ENCODE measurements around the gene CDIPT. TPM values are rescaled to one million over a fixed set of nuclear protein-coding genes. Genes with fewer than 3 reads are reported as not detected.
"Not testable (repeated sequence)": the region's sequence is repeated elsewhere in the genome, so short reads cannot be mapped to it uniquely, and the experiment has no call there.

CDIPT gene
- total and polyA plus RNA-seq, 2 donors: 44.1 to 73.3 TPM

GRCh38 chr16:29875206-29875605, 12.2 kb upstream of the CDIPT start:
- Histone ChIP-seq H3K4me1 (ENCODE audit: control insufficient read depth in 2 of 2, insufficient read depth in 2 of 2, low read length in 2 of 2) (peaks cover 4 to 16% of the 10 kb centered on the region in 2 donors), H3K9me3 (ENCODE audit: control insufficient read depth in 2 of 2, insufficient read depth in 1 of 2, low read length in 1 of 2) (peaks cover 0 to 16% of the 10 kb centered on the region in 2 donors), H3K27me3 (ENCODE audit: control insufficient read depth in 2 of 2, insufficient read depth in 1 of 2, low read length in 1 of 2) (peaks cover 20 to 58% of the 10 kb centered on the region in 2 donors), H3K27ac (ENCODE audit: low read depth in 1 of 2, low read length in 1 of 2) (no peak overlapping the region), H3K36me3 (ENCODE audit: control insufficient read depth in 2 of 2, insufficient read depth in 2 of 2, low read length in 1 of 2) (no peaks in the 10 kb centered on the region), H3K4me3 (ENCODE audit: low read length in 2 of 2) (no peak overlapping the region)
- WGBS: 95% methylated on average over 6 of the region's 6 CpGs
- DNase-seq (ENCODE audit: low read depth in 6 of 9, low spot score in 9 of 9): no peak

GRCh38 chr16:29873319-29873718, 10.3 kb upstream of the CDIPT start:
- H3K4me1 ChIP-seq (ENCODE audit: control insufficient read depth in 2 of 2, insufficient read depth in 2 of 2, low read length in 2 of 2): peaks cover 4 to 16% of the 10 kb centered on the region in 2 donors
- H3K27me3 ChIP-seq (ENCODE audit: control insufficient read depth in 2 of 2, insufficient read depth in 1 of 2, low read length in 1 of 2): peaks cover 20 to 55% of the 10 kb centered on the region in 2 donors
- no peaks in the 10 kb centered on the region for H3K36me3 ChIP-seq (ENCODE audit: control insufficient read depth in 2 of 2, insufficient read depth in 2 of 2, low read length in 1 of 2)
- H3K9me3 ChIP-seq (ENCODE audit: control insufficient read depth in 2 of 2, insufficient read depth in 1 of 2, low read length in 1 of 2): peaks cover 0 to 16% of the 10 kb centered on the region in 2 donors
- 97% methylated on average over 26 of the region's 26 CpGs for WGBS
- H3K27ac ChIP-seq (ENCODE audit: low read depth in 1 of 2, low read length in 1 of 2): no peak overlapping the region
- DNase-seq (ENCODE audit: low read depth in 6 of 9, low spot score in 9 of 9): no peak
- no peak overlapping the region for H3K4me3 ChIP-seq (ENCODE audit: low read length in 2 of 2)

GRCh38 chr16:29871822-29872546, 9.0 kb upstream of the CDIPT start:
- H3K36me3 ChIP-seq (ENCODE audit: control insufficient read depth in 2 of 2, insufficient read depth in 2 of 2, low read length in 1 of 2): no peaks in the 10 kb centered on the region
- H3K4me1 ChIP-seq (ENCODE audit: control insufficient read depth in 2 of 2, insufficient read depth in 2 of 2, low read length in 2 of 2): peaks cover 4 to 9% of the 10 kb centered on the region in 2 donors
- no peak overlapping the region for H3K4me3 ChIP-seq (ENCODE audit: low read length in 2 of 2)
- H3K27me3 ChIP-seq (ENCODE audit: control insufficient read depth in 2 of 2, insufficient read depth in 1 of 2, low read length in 1 of 2): peaks cover 16 to 44% of the 10 kb centered on the region in 2 donors
- DNase-seq (ENCODE audit: low read depth in 6 of 9, low spot score in 9 of 9): no peak
- H3K9me3 ChIP-seq (ENCODE audit: control insufficient read depth in 2 of 2, insufficient read depth in 1 of 2, low read length in 1 of 2): peaks cover 0 to 11% of the 10 kb centered on the region in 2 donors
- H3K27ac ChIP-seq (ENCODE audit: low read depth in 1 of 2, low read length in 1 of 2): no peak overlapping the region
- 95% methylated on average over 16 of the region's 16 CpGs for WGBS

GRCh38 chr16:29869067-29869466, 6.0 kb upstream of the CDIPT start:
- H3K4me3 ChIP-seq (ENCODE audit: low read length in 2 of 2); H3K36me3 ChIP-seq (ENCODE audit: control insufficient read depth in 2 of 2, insufficient read depth in 2 of 2, low read length in 1 of 2); H3K27ac ChIP-seq (ENCODE audit: low read depth in 1 of 2, low read length in 1 of 2); H3K4me1 ChIP-seq (ENCODE audit: control insufficient read depth in 2 of 2, insufficient read depth in 2 of 2, low read length in 2 of 2); DNase-seq (ENCODE audit: low read depth in 6 of 9, low spot score in 9 of 9); H3K9me3 ChIP-seq (ENCODE audit: control insufficient read depth in 2 of 2, insufficient read depth in 1 of 2, low read length in 1 of 2): not testable (repeated sequence)
- WGBS: 97% methylated on average over 8 of the region's 8 CpGs
- peaks cover under 1 to 16% of the 10 kb centered on the region in 2 donors for H3K27me3 ChIP-seq (ENCODE audit: control insufficient read depth in 2 of 2, insufficient read depth in 1 of 2, low read length in 1 of 2)

GRCh38 chr16:29868396-29869009, 5.5 kb upstream of the CDIPT start:
- Histone ChIP-seq H3K27ac (ENCODE audit: low read depth in 1 of 2, low read length in 1 of 2) (no peak overlapping the region), H3K27me3 (ENCODE audit: control insufficient read depth in 2 of 2, insufficient read depth in 1 of 2, low read length in 1 of 2) (peaks cover 0 to 12% of the 10 kb centered on the region in 2 donors), H3K9me3 (ENCODE audit: control insufficient read depth in 2 of 2, insufficient read depth in 1 of 2, low read length in 1 of 2) (no peaks in the 10 kb centered on the region)

GRCh38 chr16:29864205-29864604, 1.2 kb upstream of the CDIPT start:
- no peaks in the 10 kb centered on the region for H3K9me3 ChIP-seq (ENCODE audit: control insufficient read depth in 2 of 2, insufficient read depth in 1 of 2, low read length in 1 of 2)
- H3K27me3 ChIP-seq (ENCODE audit: control insufficient read depth in 2 of 2, insufficient read depth in 1 of 2, low read length in 1 of 2): peaks cover 0 to 2% of the 10 kb centered on the region in 2 donors
- peaks cover 16 to 22% of the 10 kb centered on the region in 2 donors for H3K36me3 ChIP-seq (ENCODE audit: control insufficient read depth in 2 of 2, insufficient read depth in 2 of 2, low read length in 1 of 2)
- no peak overlapping the region for H3K4me3 ChIP-seq (ENCODE audit: low read length in 2 of 2)
- 90% methylated on average over 9 of the region's 9 CpGs for WGBS
- peaks cover 5 to 22% of the 10 kb centered on the region in 2 donors for H3K4me1 ChIP-seq (ENCODE audit: control insufficient read depth in 2 of 2, insufficient read depth in 2 of 2, low read length in 2 of 2)
- no peak for DNase-seq (ENCODE audit: low read depth in 6 of 9, low spot score in 9 of 9)
- no peak overlapping the region for H3K27ac ChIP-seq (ENCODE audit: low read depth in 1 of 2, low read length in 1 of 2)

More at GRCh38 chr16:29868396-29869009, 5.5 kb upstream of the CDIPT start:
- Histone ChIP-seq H3K4me3 (ENCODE audit: low read length in 2 of 2) (no peak overlapping the region), H3K4me1 (ENCODE audit: control insufficient read depth in 2 of 2, insufficient read depth in 2 of 2, low read length in 2 of 2) (peaks cover 0 to 4% of the 10 kb centered on the region in 2 donors), H3K36me3 (ENCODE audit: control insufficient read depth in 2 of 2, insufficient read depth in 2 of 2, low read length in 1 of 2) (no peaks in the 10 kb centered on the region)
- 94% methylated on average over 8 of the region's 8 CpGs for WGBS
- no peak for DNase-seq (ENCODE audit: low read depth in 6 of 9, low spot score in 9 of 9)

GRCh38 chr16:29863669-29863984, 601 bp upstream of the CDIPT start:
- no peak for DNase-seq (ENCODE audit: low read depth in 6 of 9, low spot score in 9 of 9)
- no peaks in the 10 kb centered on the region for H3K9me3 ChIP-seq (ENCODE audit: control insufficient read depth in 2 of 2, insufficient read depth in 1 of 2, low read length in 1 of 2)
- peaks cover 5 to 22% of the 10 kb centered on the region in 2 donors for H3K4me1 ChIP-seq (ENCODE audit: control insufficient read depth in 2 of 2, insufficient read depth in 2 of 2, low read length in 2 of 2)
- H3K36me3 ChIP-seq (ENCODE audit: control insufficient read depth in 2 of 2, insufficient read depth in 2 of 2, low read length in 1 of 2): peaks cover 22 to 28% of the 10 kb centered on the region in 2 donors
- H3K27me3 ChIP-seq (ENCODE audit: control insufficient read depth in 2 of 2, insufficient read depth in 1 of 2, low read length in 1 of 2): peaks cover 0 to 2% of the 10 kb centered on the region in 2 donors
- H3K27ac ChIP-seq (ENCODE audit: low read depth in 1 of 2, low read length in 1 of 2): peak overlapping the region in 1 of 2 donors; percentile 99
- H3K4me3 ChIP-seq (ENCODE audit: low read length in 2 of 2): no peak overlapping the region
- WGBS: 38% methylated on average over 16 of the region's 16 CpGs

GRCh38 chr16:29862383-29862883, 593 bp downstream of the CDIPT start:
- 3% methylated on average over 27 of the region's 27 CpGs for WGBS
- no peak for DNase-seq (ENCODE audit: low read depth in 6 of 9, low spot score in 9 of 9)
- no peaks in the 10 kb centered on the region for H3K9me3 ChIP-seq (ENCODE audit: control insufficient read depth in 2 of 2, insufficient read depth in 1 of 2, low read length in 1 of 2)
- no peaks in the 10 kb centered on the region for H3K27me3 ChIP-seq (ENCODE audit: control insufficient read depth in 2 of 2, insufficient read depth in 1 of 2, low read length in 1 of 2)
- peak overlapping the region; percentile 94 to 99 for H3K27ac ChIP-seq (ENCODE audit: low read depth in 1 of 2, low read length in 1 of 2)
- H3K36me3 ChIP-seq (ENCODE audit: control insufficient read depth in 2 of 2, insufficient read depth in 2 of 2, low read length in 1 of 2): peaks cover 27 to 33% of the 10 kb centered on the region in 2 donors
- H3K4me1 ChIP-seq (ENCODE audit: control insufficient read depth in 2 of 2, insufficient read depth in 2 of 2, low read length in 2 of 2): peaks cover 5 to 22% of the 10 kb centered on the region in 2 donors
- H3K4me3 ChIP-seq (ENCODE audit: low read length in 2 of 2): peak overlapping the region; percentile 89 to 92

- H3K36me3 ChIP-seq (ENCODE audit: control insufficient read depth in 2 of 2, insufficient read depth in 2 of 2, low read length in 1 of 2): peaks cover 27 to 33% of the 10 kb centered on the region in 2 donors
- DNase-seq (ENCODE audit: low read depth in 6 of 9, low spot score in 9 of 9): no peak
- peaks cover 5 to 34% of the 10 kb centered on the region in 2 donors for H3K4me1 ChIP-seq (ENCODE audit: control insufficient read depth in 2 of 2, insufficient read depth in 2 of 2, low read length in 2 of 2)
- 98% methylated on average over 9 of the region's 9 CpGs for WGBS
- no peaks in the 10 kb centered on the region for H3K27me3 ChIP-seq (ENCODE audit: control insufficient read depth in 2 of 2, insufficient read depth in 1 of 2, low read length in 1 of 2)
- H3K27ac ChIP-seq (ENCODE audit: low read depth in 1 of 2, low read length in 1 of 2): no peak overlapping the region
- H3K4me3 ChIP-seq (ENCODE audit: low read length in 2 of 2): no peak overlapping the region
- no peaks in the 10 kb centered on the region for H3K9me3 ChIP-seq (ENCODE audit: control insufficient read depth in 2 of 2, insufficient read depth in 1 of 2, low read length in 1 of 2)
Observed at GRCh38 chr16:29860218-29860617, 2.8 kb downstream of the CDIPT start.
